Measurements from ENCODE around the gene POLD2. TPM values are rescaled to one million over a fixed set of nuclear protein-coding genes. Genes with fewer than 3 reads are reported as not detected.

The POLD2 gene
- total and polyA plus RNA-seq, 2 of the 8 experiments (the other 6 are each of a cell fraction or from before 2014, with no cell fraction given), result 148 to 214 TPM

DNA sequence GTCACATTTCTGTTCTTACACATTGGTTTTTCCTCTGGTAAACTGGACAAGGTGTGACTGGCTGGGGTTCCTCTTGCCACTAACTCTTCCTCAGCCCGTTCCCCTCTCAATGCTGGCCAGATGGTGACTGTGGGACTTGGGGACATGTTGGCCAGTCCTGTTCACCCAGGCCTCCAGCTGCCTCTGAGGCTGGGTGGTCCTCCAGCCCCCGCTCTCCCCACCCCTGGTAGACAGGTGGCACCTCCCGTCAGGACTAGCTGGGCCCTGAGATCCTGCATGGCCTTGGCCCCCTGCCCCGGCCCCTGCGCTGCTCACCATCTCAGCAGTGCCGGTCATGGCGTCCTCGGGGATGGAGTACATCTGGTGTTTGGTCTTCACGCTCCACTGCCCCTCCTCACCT lies 28.6 kb upstream of the POLD2 start:
- H3K56ac ChIP-seq (replicated peaks; ENCODE audit: insufficient read length, low read depth, low read length), result no peak overlapping the region
- no peak overlapping the region for H3K18ac ChIP-seq (ENCODE audit: extremely low read depth, low read length)
- POLR2A ChIA-PET (ENCODE audit: partially characterized antibody), result interaction anchor here (1.8 kb wide), 1 partner anchor 29 kb away, joined by 5 read pairs; the partner anchor contains the start of gene POLD2
- no peak overlapping the region for H2BK120ac ChIP-seq (replicated peaks; ENCODE audit: low read depth, low read length)
- H3K9me3 ChIP-seq (ENCODE audit: insufficient read depth in 2 of 2, low read depth in 1 of 2, low read length in 1 of 2), result no peaks in the 10 kb centered on the region
- no peaks in the 10 kb centered on the region; a peak in 3 of 7 replicates for H3K27me3 ChIP-seq (replicated peaks in 1 of 4; ENCODE audit: control insufficient read depth in 3 of 4, extremely low read depth in 1 of 4, insufficient read depth in 3 of 4, low read length in 3 of 4)
- peaks cover 0 to 4% (median 1%) of the 10 kb centered on the region in 4 experiments; a peak in 2 of 7 replicates for H3K4me1 ChIP-seq (replicated peaks in 1 of 4; ENCODE audit: control insufficient read depth in 3 of 4, insufficient read depth in 4 of 4, low read length in 3 of 4)
- H2BK12ac ChIP-seq (ENCODE audit: low read depth, low read length), result no peak overlapping the region
- no peaks in the 10 kb centered on the region for H3K36me3 ChIP-seq (ENCODE audit: control insufficient read depth in 2 of 4, insufficient read depth in 4 of 4, low read length in 3 of 4)
- H3K9ac ChIP-seq (replicated peaks in 1 of 4; ENCODE audit: extremely low read depth in 1 of 4, low read depth in 3 of 4, low read length in 3 of 4), result no peak overlapping the region
- no peak overlapping the region for H3K14ac ChIP-seq (ENCODE audit: insufficient read length)
- no peak for TF ChIP-seq RXRA (IDR thresholded peaks at IDR 0.05; ENCODE audit: insufficient read depth, low read depth, low read length)
- TF ChIP-seq, protein P1, sequence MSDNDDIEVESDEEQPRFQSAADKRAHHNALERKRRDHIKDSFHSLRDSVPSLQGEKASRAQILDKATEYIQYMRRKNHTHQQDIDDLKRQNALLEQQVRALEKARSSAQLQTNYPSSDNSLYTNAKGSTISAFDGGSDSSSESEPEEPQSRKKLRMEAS (IDR thresholded peaks at IDR 0.05), result no peak
- no peak for TF ChIP-seq CBX5 (IDR thresholded peaks at IDR 0.05; ENCODE audit: low read depth, low read length)
- TF ChIP-seq SIRT6 (IDR thresholded peaks at IDR 0.05; ENCODE audit: low read length), result no peak
- TF ChIP-seq, protein P2, sequence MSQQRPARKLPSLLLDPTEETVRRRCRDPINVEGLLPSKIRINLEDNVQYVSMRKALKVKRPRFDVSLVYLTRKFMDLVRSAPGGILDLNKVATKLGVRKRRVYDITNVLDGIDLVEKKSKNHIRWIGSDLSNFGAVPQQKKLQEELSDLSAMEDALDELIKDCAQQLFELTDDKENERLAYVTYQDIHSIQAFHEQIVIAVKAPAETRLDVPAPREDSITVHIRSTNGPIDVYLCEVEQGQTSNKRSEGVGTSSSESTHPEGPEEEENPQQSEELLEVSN (IDR thresholded peaks at IDR 0.05), result no peak
- TF ChIP-seq TAF7 (optimal IDR thresholded peaks at IDR 0.05; ENCODE audit: borderline replicate concordance, low read depth, low read length), result no peak
- no peak for TF ChIP-seq YY1 (IDR thresholded peaks at IDR 0.05; ENCODE audit: low read depth, low read length)
- TF ChIP-seq SIX5 (IDR thresholded peaks at IDR 0.05; ENCODE audit: low read depth, low read length), result no peak
- TF ChIP-seq SP1 (IDR thresholded peaks at IDR 0.05; ENCODE audit: low read depth, low read length), result no peak
- no peak for TF ChIP-seq CHD2 (IDR thresholded peaks at IDR 0.05; ENCODE audit: low read length)
- TF ChIP-seq JUND (IDR thresholded peaks at IDR 0.05; ENCODE audit: low read length), result no peak
- no peak for TF ChIP-seq TBP (IDR thresholded peaks at IDR 0.05; ENCODE audit: low read depth, low read length)
- no peak for TF ChIP-seq KDM1A (IDR thresholded peaks at IDR 0.05; ENCODE audit: borderline replicate concordance, low read length)
- FAIRE-seq (no peak), DNase-seq (ENCODE audit: low read depth in 1 of 2, low spot score in 2 of 2) (no peak)
- no peak overlapping the region for H3K23ac ChIP-seq (ENCODE audit: insufficient read length)
- H3K4me2 ChIP-seq (ENCODE audit: insufficient read depth in 1 of 2, low read depth in 2 of 2, low read length in 2 of 2), result no peak overlapping the region
- H2BK5ac ChIP-seq (ENCODE audit: low read depth, low read length), result no peak overlapping the region
- H2BK20ac ChIP-seq (ENCODE audit: low read length), result no peak overlapping the region
- no peak overlapping the region for H3K4ac ChIP-seq (replicated peaks; ENCODE audit: insufficient read length, low read depth, low read length)
- no peak overlapping the region for H2AFZ ChIP-seq (ENCODE audit: low read length)
- no peaks in the 10 kb centered on the region for H4K20me1 ChIP-seq (replicated peaks in 1 of 2; ENCODE audit: control insufficient read depth in 1 of 2, insufficient read depth in 2 of 2, low read length in 2 of 2)
- no peaks in the 10 kb centered on the region for H3K79me2 ChIP-seq (ENCODE audit: control insufficient read depth in 1 of 2, insufficient read depth in 2 of 2, low read length in 2 of 2)
- H2BK15ac ChIP-seq (ENCODE audit: low read length), result no peak overlapping the region
- no peak overlapping the region for H3K27ac ChIP-seq (ENCODE audit: low read depth, low read length)
- H3K79me1 ChIP-seq (ENCODE audit: low read depth, low read length), result no peaks in the 10 kb centered on the region
- H4K8ac ChIP-seq (ENCODE audit: extremely low read depth, insufficient read depth, low read length), result no peak overlapping the region; the same call in 1 of the 2 replicates
- H2AK5ac ChIP-seq (ENCODE audit: low read depth, low read length), result no peak overlapping the region
- no peak overlapping the region for H3K4me3 ChIP-seq (ENCODE audit: extremely low read depth in 1 of 4, insufficient read depth in 2 of 4, low read depth in 3 of 4, low read length in 4 of 4)
- H4K5ac ChIP-seq (ENCODE audit: insufficient read length, low read depth, low read length), result no peak overlapping the region
- H3K23me2 ChIP-seq (ENCODE audit: low read depth, low read length), result no peaks in the 10 kb centered on the region
- H4K91ac ChIP-seq (replicated peaks; ENCODE audit: insufficient read length, low read length), result no peak overlapping the region
- WGBS, 2 experiments (ENCODE audit: extremely low coverage in 1 of 2, insufficient coverage in 1 of 2, insufficient read length in 1 of 2, insufficient replicate concordance in 2 of 2, low coverage in 1 of 2, low lambda C conversion rate in 2 of 2, missing lambda C conversion rate in 1 of 2), result 93% methylated on average over 9 of the region's 9 CpGs; no CpG with 5 or more reads in 1 of the 2 experiments
- CTCF ChIA-PET (ENCODE audit: partially characterized antibody), result interaction anchor here (2.7 to 6.1 kb wide), 2 partner anchors 43 to 62 kb away, joined by 7 to 46 read pairs; no protein-coding TSS in a partner anchor

Data from H1 (cell line).